ENCODE results near the gene PDE4B. TPM values are rescaled to one million over a fixed set of nuclear protein-coding genes. Genes with fewer than 3 reads are reported as not detected.

Gene PDE4B
- total RNA-seq, 4 donors from 2014 or later, result 5.2 to 16.6 (median 9.6) TPM

DNA sequence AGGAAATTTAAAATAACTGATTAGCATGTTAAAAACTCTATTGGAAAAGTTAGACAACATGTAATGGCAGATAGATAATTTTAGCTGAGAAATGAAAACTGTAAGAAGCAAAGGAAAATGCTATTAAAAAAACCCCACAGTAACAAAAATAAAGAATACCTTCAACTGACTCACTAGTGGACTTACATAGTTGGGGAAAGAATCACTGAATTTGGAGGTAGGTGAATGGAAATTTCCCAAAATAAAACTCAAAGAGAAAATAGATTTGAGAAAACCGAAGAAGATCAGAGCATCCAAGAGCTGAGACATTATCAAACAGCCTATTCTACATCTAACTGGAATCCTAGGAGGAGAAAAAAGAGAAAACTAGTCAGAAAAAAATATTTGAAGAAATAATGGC is 34.7 kb downstream of the PDE4B start:
- Histone ChIP-seq H3K27ac (no peak overlapping the region), H3K4me3 (no peak overlapping the region), H3K36me3 (no peaks in the 10 kb centered on the region), H3K4me1 (no peaks in the 10 kb centered on the region), H3K9me3 (no peaks in the 10 kb centered on the region), H3K27me3 (no peaks in the 10 kb centered on the region)
- no peak for DNase-seq (ENCODE audit: low spot score in 2 of 2)
- WGBS, 2 donors, result 85 to 90% methylated on average over 1 of the region's 1 CpG
- TF ChIP-seq EP300 (IDR thresholded peaks at IDR 0.05) (no peak), POLR2A (IDR thresholded peaks at IDR 0.05) (no peak)
- TF ChIP-seq, protein P1, sequence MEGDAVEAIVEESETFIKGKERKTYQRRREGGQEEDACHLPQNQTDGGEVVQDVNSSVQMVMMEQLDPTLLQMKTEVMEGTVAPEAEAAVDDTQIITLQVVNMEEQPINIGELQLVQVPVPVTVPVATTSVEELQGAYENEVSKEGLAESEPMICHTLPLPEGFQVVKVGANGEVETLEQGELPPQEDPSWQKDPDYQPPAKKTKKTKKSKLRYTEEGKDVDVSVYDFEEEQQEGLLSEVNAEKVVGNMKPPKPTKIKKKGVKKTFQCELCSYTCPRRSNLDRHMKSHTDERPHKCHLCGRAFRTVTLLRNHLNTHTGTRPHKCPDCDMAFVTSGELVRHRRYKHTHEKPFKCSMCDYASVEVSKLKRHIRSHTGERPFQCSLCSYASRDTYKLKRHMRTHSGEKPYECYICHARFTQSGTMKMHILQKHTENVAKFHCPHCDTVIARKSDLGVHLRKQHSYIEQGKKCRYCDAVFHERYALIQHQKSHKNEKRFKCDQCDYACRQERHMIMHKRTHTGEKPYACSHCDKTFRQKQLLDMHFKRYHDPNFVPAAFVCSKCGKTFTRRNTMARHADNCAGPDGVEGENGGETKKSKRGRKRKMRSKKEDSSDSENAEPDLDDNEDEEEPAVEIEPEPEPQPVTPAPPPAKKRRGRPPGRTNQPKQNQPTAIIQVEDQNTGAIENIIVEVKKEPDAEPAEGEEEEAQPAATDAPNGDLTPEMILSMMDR (IDR thresholded peaks at IDR 0.05), result no peak

DNA sequence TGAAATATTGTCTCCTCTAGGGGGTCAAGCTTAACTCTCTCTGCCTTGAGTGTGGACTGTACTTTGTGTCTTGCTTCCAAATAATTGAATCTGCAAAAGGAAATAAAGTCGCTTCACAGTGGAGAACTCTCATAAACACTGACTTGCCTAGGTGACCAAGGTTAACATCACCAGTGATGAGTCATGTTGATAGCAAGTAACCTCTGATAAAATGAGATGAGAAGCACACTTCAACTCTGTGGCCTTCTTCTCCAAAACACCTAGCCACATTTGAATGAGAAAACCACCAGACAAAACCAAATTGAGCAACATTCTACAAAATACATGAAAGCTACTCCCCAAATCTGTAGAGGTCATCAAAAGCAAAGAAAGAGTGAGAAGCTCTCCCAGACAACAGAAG is 37.6 kb downstream of the PDE4B start:
- no peaks in the 10 kb centered on the region for H3K36me3 ChIP-seq
- H3K4me3 ChIP-seq, result no peak overlapping the region
- WGBS, 2 donors, result 93 to 100% methylated on average over 1 of the region's 1 CpG
- no peaks in the 10 kb centered on the region for H3K4me1 ChIP-seq
- DNase-seq (ENCODE audit: low spot score in 2 of 2), result no peak
- TF ChIP-seq EP300 (IDR thresholded peaks at IDR 0.05), result no peak
- TF ChIP-seq, protein P1 (IDR thresholded peaks at IDR 0.05), result no peak
- no peak for TF ChIP-seq POLR2A (IDR thresholded peaks at IDR 0.05)
- H3K27me3 ChIP-seq, result no peaks in the 10 kb centered on the region
- H3K27ac ChIP-seq, result no peak overlapping the region
- no peaks in the 10 kb centered on the region for H3K9me3 ChIP-seq

DNA sequence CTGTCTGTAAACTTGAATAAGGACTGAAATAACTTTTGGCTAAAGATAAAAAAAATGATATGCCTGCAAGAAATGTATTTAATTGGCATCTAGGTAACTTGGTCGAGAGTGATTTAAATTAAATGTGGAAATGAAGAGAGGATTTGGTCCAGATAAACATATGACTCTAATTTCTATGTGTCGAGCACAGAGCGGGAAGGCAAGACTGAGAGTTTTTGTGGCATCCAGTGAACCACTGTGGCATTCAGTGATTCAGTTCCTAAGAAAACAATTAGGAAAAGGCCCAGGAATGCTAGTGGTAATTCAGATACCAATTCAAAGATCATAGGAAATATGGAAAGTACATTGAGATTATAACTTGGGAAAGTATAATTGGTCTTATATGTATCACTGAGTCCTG is 39.6 kb downstream of the PDE4B start:
- no peak overlapping the region for H3K27ac ChIP-seq
- no peaks in the 10 kb centered on the region for H3K27me3 ChIP-seq
- TF ChIP-seq, protein P1 (IDR thresholded peaks at IDR 0.05), result no peak
- TF ChIP-seq EP300 (IDR thresholded peaks at IDR 0.05), result no peak
- TF ChIP-seq POLR2A (IDR thresholded peaks at IDR 0.05), result no peak
- no peak overlapping the region for H3K4me3 ChIP-seq
- DNase-seq (ENCODE audit: low spot score in 2 of 2), result no peak
- 59 to 81% methylated on average over 3 of the region's 3 CpGs for WGBS, 2 donors
- no peaks in the 10 kb centered on the region for H3K36me3 ChIP-seq
- H3K4me1 ChIP-seq, result no peaks in the 10 kb centered on the region
- no peaks in the 10 kb centered on the region for H3K9me3 ChIP-seq

DNA sequence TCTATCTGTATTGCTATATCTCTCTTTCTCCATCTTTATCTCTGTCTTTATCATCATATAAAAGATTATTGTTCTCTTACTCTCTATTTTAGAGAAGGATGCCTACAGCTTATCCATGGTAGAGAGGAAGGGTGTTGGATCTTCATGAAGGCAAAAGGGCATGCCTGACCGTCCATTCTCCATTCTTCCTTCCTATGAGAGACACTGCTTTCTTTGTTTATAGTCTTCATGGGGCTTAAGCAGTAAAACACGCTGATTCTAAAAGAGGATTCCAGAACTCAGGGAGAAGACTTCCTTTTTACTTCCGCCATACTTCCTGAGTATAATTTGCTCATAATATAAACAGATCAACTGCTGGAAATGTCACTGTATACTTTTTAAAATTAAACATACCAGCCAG is 44.0 kb downstream of the PDE4B start:
- H3K27me3 ChIP-seq, result no peaks in the 10 kb centered on the region
- no peak for TF ChIP-seq POLR2A (IDR thresholded peaks at IDR 0.05)
- no peak for TF ChIP-seq EP300 (IDR thresholded peaks at IDR 0.05)
- TF ChIP-seq, protein P1 (IDR thresholded peaks at IDR 0.05), result no peak
- no peaks in the 10 kb centered on the region for H3K4me1 ChIP-seq
- H3K36me3 ChIP-seq, result no peaks in the 10 kb centered on the region
- WGBS, 2 donors, result 38 to 43% methylated on average over 3 of the region's 3 CpGs
- DNase-seq (ENCODE audit: low spot score in 2 of 2), result no peak
- H3K4me3 ChIP-seq, result no peak overlapping the region
- H3K27ac ChIP-seq, result no peak overlapping the region
- H3K9me3 ChIP-seq, result no peaks in the 10 kb centered on the region

DNA sequence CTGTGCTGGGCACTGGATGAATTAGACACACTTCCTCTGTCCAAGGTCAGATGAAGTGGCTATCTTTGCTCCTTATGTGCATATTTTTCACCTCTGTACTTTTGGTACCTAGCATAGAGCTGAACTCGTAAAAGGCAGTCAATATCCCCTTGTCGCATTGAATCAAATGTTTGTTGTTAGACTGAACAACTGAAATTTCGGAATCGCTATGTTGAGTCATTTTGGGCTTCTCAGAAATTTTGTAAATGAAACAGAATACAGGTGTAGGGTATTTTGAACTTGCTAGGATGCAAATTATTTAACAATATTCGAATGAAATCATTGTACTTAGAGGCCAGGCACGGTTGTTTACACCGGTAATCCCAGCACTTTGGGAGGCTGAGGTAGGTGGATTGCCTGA is 48.0 kb downstream of the PDE4B start:
- Histone ChIP-seq H3K36me3 (no peaks in the 10 kb centered on the region), H3K4me3 (no peak overlapping the region), H3K27ac (no peak overlapping the region), H3K9me3 (no peaks in the 10 kb centered on the region), H3K27me3 (no peaks in the 10 kb centered on the region), H3K4me1 (no peaks in the 10 kb centered on the region)
- 89 to 94% methylated on average over 7 of the region's 7 CpGs for WGBS, 2 donors
- TF ChIP-seq, protein P1 (IDR thresholded peaks at IDR 0.05), result no peak
- no peak for TF ChIP-seq EP300 (IDR thresholded peaks at IDR 0.05)
- DNase-seq (ENCODE audit: low spot score in 2 of 2), result no peak
